HCT116 (cell line): ENCODE results near the gene FSTL4. TPM values are rescaled to one million over a fixed set of nuclear protein-coding genes. Genes with fewer than 3 reads are reported as not detected.

Source experiments
- ATAC-seq: fragments of 200-7000 bp; cut with Tn5 transposase; 2 replicates; pipeline ENCODE4 v1.9.1; 2020; ENCODE audit warnings: mild to moderate bottlenecking, moderate library complexity
- BruUV-seq: library from RNA; stranded (reverse); fragments of 400-500 nt; replicated peaks from 2 replicates; lab custom pipeline; 2021; lab: Mats Ljungman, UMichigan
- CTCF ChIA-PET: fragments of 300-600 bp; sonication (Branson Sonifier 250); formaldehyde crosslinking; loops from one replicate; lab custom pipeline; 2021; ENCODE audit warnings: antibody characterized with exemption; lab: Charles Lee
- POLR2A ChIA-PET: fragments of 300-600, 350-600 bp; sonication (Branson Sonifier 250); formaldehyde crosslinking; loops from one replicate; lab custom pipeline; 2021; ENCODE audit warnings: antibody characterized with exemption; lab: Charles Lee
- RAD21 ChIA-PET, 2 experiments: fragments of 300-600 bp; sonication (Branson Sonifier 250); formaldehyde crosslinking; loops; one replicate each; lab custom pipeline; 2023; ENCODE audit warnings: low total read pairs in 2 of 2; ENCODE audit not compliant: uncharacterized antibody in 2 of 2, unreplicated experiment in 2 of 2, low non-redundant PET in 1 of 2; lab: Charles Lee
- DNase-seq: peaks from one replicate; pipeline ENCODE4 v3.0.0-alpha.2; 2010; ENCODE audit warnings: low read depth, low spot score
- H2AFZ ChIP-seq: fragments of 200-600 bp; shearing (Covaris generic), sonication (generic); 2 replicates; pipeline ENCODE4 v1.6.1; 2017; ENCODE audit warnings: low read depth, mixed run types, mixed read lengths, antibody characterized with exemption, low read length; ENCODE audit not compliant: poor library complexity, severe bottlenecking
- H3K27ac ChIP-seq: 2 replicates; pipeline ENCODE4 v1.5.1; 2012; ENCODE audit warnings: low read depth, low read length
- H3K27me3 ChIP-seq: fragments of 200-600 bp; sonication (generic); 2 replicates; pipeline ENCODE4 v1.6.1; 2016; ENCODE audit warnings: mixed run types, low read length, mixed read lengths; ENCODE audit not compliant: insufficient read depth
- H3K36me3 ChIP-seq, 2 experiments: fragments of 200-500 bp in 1 of 2; fragments of 200-600 bp in 1 of 2; sonication (Bioruptor generic) in 1 of 2; sonication (generic) in 1 of 2; 2 replicates each; pipeline versions ENCODE4 v1.5.1 to v1.6.1; 2014 to 2016; ENCODE audit warnings: low read length in 2 of 2, inconsistent platforms in 1 of 2, mixed read lengths in 1 of 2, mixed run types in 1 of 2; ENCODE audit not compliant: insufficient read depth in 2 of 2, control insufficient read depth in 1 of 2
- H3K4me1 ChIP-seq, 2 experiments: fragments of 200-600 bp in 1 of 2; sonication (generic) in 1 of 2; 2 replicates each; pipeline versions ENCODE4 v1.5.1 to v1.6.1; 2012 to 2017; ENCODE audit warnings: low read length in 2 of 2, inconsistent platforms in 1 of 2, mild to moderate bottlenecking in 1 of 2, mixed read lengths in 1 of 2, mixed run types in 1 of 2, moderate library complexity in 1 of 2; ENCODE audit not compliant: insufficient read depth in 2 of 2, control insufficient read depth in 1 of 2
- H3K4me2 ChIP-seq: fragments of 200-600 bp; sonication (generic); 2 replicates; pipeline ENCODE4 v1.6.1; 2017; ENCODE audit warnings: mixed run types, low read length, mixed read lengths
- H3K4me3 ChIP-seq, 2 experiments: fragments of 200-600 bp in 1 of 2; sonication (generic) in 1 of 2; replicated peaks in 1 of 2; 2 replicates each; pipeline ENCODE4 v1.5.1; 2011 to 2016; ENCODE audit warnings: low read length in 2 of 2, control low read depth in 1 of 2, low read depth in 1 of 2, mild to moderate bottlenecking in 1 of 2, mixed read lengths in 1 of 2, mixed run types in 1 of 2
- H3K79me2 ChIP-seq: fragments of 200-600 bp; sonication (generic); 2 replicates; pipeline ENCODE4 v1.6.1; 2017; ENCODE audit warnings: mild to moderate bottlenecking, mixed run types, low read length, moderate library complexity, mixed read lengths; ENCODE audit not compliant: insufficient read depth
- H3K9ac ChIP-seq: fragments of 200-600 bp; sonication (generic); 2 replicates; pipeline ENCODE4 v1.6.1; 2016; ENCODE audit warnings: low read length, mixed read lengths
- H3K9me2 ChIP-seq: fragments of 200-600 bp; sonication (generic), shearing (Covaris generic); 2 replicates; pipeline ENCODE4 v1.6.1; 2017; ENCODE audit warnings: mixed run types, mild to moderate bottlenecking, moderate library complexity; ENCODE audit not compliant: insufficient read depth
- H3K9me3 ChIP-seq, 2 experiments: fragments of 200-500 bp in 1 of 2; fragments of 200-600 bp in 1 of 2; sonication (Bioruptor generic) in 1 of 2; sonication (generic) in 1 of 2; 2 replicates each; pipeline ENCODE4 v1.6.1; 2014 to 2017; ENCODE audit warnings: low read length in 2 of 2, mixed read lengths in 2 of 2, inconsistent platforms in 1 of 2, low read depth in 1 of 2, mild to moderate bottlenecking in 1 of 2, mixed run types in 1 of 2, moderate library complexity in 1 of 2; ENCODE audit not compliant: control insufficient read depth in 1 of 2, insufficient read depth in 1 of 2
- H4K20me1 ChIP-seq: fragments of 200-600 bp; sonication (generic), shearing (Covaris generic); 2 replicates; pipeline ENCODE4 v1.6.1; 2017; ENCODE audit warnings: mixed run types, mild to moderate bottlenecking, moderate library complexity; ENCODE audit not compliant: insufficient read depth
- EGR1 ChIP-seq: IDR thresholded peaks from 2 replicates; pipeline ENCODE4 v1.6.1; 2012; ENCODE audit warnings: low read depth
- ELF1 ChIP-seq: IDR thresholded peaks from 2 replicates; pipeline ENCODE4 v1.6.1; 2012; ENCODE audit warnings: low read depth, borderline replicate concordance
- EZH2 ChIP-seq: fragments of 200-600 bp; sonication (generic); IDR thresholded peaks from 2 replicates; pipeline ENCODE4 v1.6.1; 2017; ENCODE audit warnings: antibody characterized with exemption, mixed run types
- JUND ChIP-seq: IDR thresholded peaks from 2 replicates; pipeline ENCODE4 v1.6.1; 2012
- MAX ChIP-seq: IDR thresholded peaks from 2 replicates; pipeline ENCODE4 v1.6.1; 2012
- POLR2A ChIP-seq: IDR thresholded peaks from 2 replicates; pipeline ENCODE4 v1.7.0; 2011; ENCODE audit warnings: borderline replicate concordance; ENCODE audit not compliant: insufficient read depth, insufficient read length; ENCODE audit errors: extremely low read depth
- YY1 ChIP-seq: IDR thresholded peaks from 2 replicates; pipeline ENCODE4 v1.6.1; 2011; ENCODE audit warnings: low read length, low read depth, moderate library complexity, mild to moderate bottlenecking; ENCODE audit not compliant: insufficient replicate concordance; ENCODE audit errors: extremely low read depth
- ZBTB33 ChIP-seq: IDR thresholded peaks from 2 replicates; pipeline ENCODE4 v1.6.1; 2011; ENCODE audit warnings: mild to moderate bottlenecking, low read length, moderate library complexity; ENCODE audit not compliant: insufficient replicate concordance; ENCODE audit errors: extremely low read depth
- intact Hi-C: fragments of 100-400 bp; cut with micrococcal nuclease; formaldehyde crosslinking; loops from 2 replicates; pipeline ENCODE4 v1.10.0; 2022
- total RNA-seq: library from RNA; stranded (reverse); gene quantifications from one replicate; pipeline ENCODE4 v1.2.1, GENCODE V29; 2021; ENCODE audit not compliant: unreplicated experiment
- TF ChIP-seq, protein P1 (sequence below), 3 experiments: fragments of 200-600 bp in 1 of 3; sonication (generic) in 1 of 3; IDR thresholded peaks in 2 of 3; conservative IDR thresholded peaks in 1 of 3; 2 replicates each; pipeline ENCODE4 v1.5.1; 2012 to 2017; ENCODE audit warnings: low read depth in 2 of 3, low read length in 2 of 3, antibody characterized with exemption in 1 of 3, borderline replicate concordance in 1 of 3, control low read depth in 1 of 3, mild to moderate bottlenecking in 1 of 3, mixed read lengths in 1 of 3, mixed run types in 1 of 3, moderate library complexity in 1 of 3; ENCODE audit not compliant: insufficient read depth in 1 of 3

Gene FSTL4
- total RNA-seq, 1 experiment from 2014 or later, result 0.37 TPM

GRCh38 chr5:133340822-133341221, 271.5 kb downstream of the FSTL4 start:
- Histone ChIP-seq H2AFZ (no peak overlapping the region), H3K4me3 (no peak overlapping the region), H3K27ac (no peak overlapping the region), H3K9me2 (no peaks in the 10 kb centered on the region), H3K9ac (no peak overlapping the region), H3K27me3 (no peaks in the 10 kb centered on the region), H3K79me2 (no peaks in the 10 kb centered on the region), H3K4me2 (no peak overlapping the region), H3K4me1 (peaks cover 0 to 5% of the 10 kb centered on the region in 2 experiments; a peak in 1 of 4 replicates), H3K36me3 (no peaks in the 10 kb centered on the region), H4K20me1 (no peaks in the 10 kb centered on the region), H3K9me3 (no peaks in the 10 kb centered on the region)
- TF ChIP-seq MAX (no peak), JUND (no peak), EZH2 (no peak), ELF1 (no peak), YY1 (no peak), ZBTB33 (no peak), EGR1 (no peak), POLR2A (no peak)
- TF ChIP-seq, protein P1, sequence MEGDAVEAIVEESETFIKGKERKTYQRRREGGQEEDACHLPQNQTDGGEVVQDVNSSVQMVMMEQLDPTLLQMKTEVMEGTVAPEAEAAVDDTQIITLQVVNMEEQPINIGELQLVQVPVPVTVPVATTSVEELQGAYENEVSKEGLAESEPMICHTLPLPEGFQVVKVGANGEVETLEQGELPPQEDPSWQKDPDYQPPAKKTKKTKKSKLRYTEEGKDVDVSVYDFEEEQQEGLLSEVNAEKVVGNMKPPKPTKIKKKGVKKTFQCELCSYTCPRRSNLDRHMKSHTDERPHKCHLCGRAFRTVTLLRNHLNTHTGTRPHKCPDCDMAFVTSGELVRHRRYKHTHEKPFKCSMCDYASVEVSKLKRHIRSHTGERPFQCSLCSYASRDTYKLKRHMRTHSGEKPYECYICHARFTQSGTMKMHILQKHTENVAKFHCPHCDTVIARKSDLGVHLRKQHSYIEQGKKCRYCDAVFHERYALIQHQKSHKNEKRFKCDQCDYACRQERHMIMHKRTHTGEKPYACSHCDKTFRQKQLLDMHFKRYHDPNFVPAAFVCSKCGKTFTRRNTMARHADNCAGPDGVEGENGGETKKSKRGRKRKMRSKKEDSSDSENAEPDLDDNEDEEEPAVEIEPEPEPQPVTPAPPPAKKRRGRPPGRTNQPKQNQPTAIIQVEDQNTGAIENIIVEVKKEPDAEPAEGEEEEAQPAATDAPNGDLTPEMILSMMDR (IDR thresholded peaks at IDR 0.05 in 2 of 3, conservative IDR thresholded peaks at IDR 0.05 in 1 of 3; ENCODE audit: borderline replicate concordance in 1 of 3, insufficient read depth in 1 of 3, low read depth in 2 of 3, low read length in 2 of 3), result no peak
- ChIA-PET POLR2A (no interaction called here), RAD21 (no interaction called here), CTCF (no interaction called here)
- ATAC-seq (no peak), DNase-seq (no peak)
- no TSS peak for BruUV-seq
- intact Hi-C loops, result no loop called here
